Measurements from ENCODE around the gene JMJD4. TPM values are rescaled to one million over a fixed set of nuclear protein-coding genes. Genes with fewer than 3 reads are reported as not detected.

Gene JMJD4
- polyA plus RNA-seq, 3 donors: 7.9 to 11.2 (median 11.2) TPM

GRCh38 chr1:227723474-227723873, 11.6 kb downstream of the JMJD4 start:
- no CpG with 5 or more reads among the region's 1 CpG for WGBS (ENCODE audit: insufficient coverage)
- H3K36me3 ChIP-seq (replicated peaks in 1 of 2; ENCODE audit: control insufficient read depth in 1 of 2, insufficient read depth in 2 of 2, low read length in 2 of 2): no peaks in the 10 kb centered on the region
- intact Hi-C loops (cut with micrococcal nuclease): no loop called here
- Mint-ChIP-seq H3K27ac (no peak overlapping the region), H3K27me3 (ENCODE audit: low read depth in 3 of 3) (peaks cover 15 to 31% (median 27%) of the 10 kb centered on the region in 3 donors), H3K4me3 (no peak overlapping the region), H3K36me3 (peaks cover 0 to 1% of the 10 kb centered on the region in 2 donors), H3K4me1 (peaks cover 8% of the 10 kb centered on the region), H3K9me3 (peaks cover 40 to 60% (median 49%) of the 10 kb centered on the region in 7 donors)
- no peaks in the 10 kb centered on the region for H3K79me2 ChIP-seq (ENCODE audit: insufficient read depth, low read length)
- no peak overlapping the region for H3K9ac ChIP-seq (ENCODE audit: insufficient read depth, low read length, poor library complexity, severe bottlenecking)
- no peak for DNase-seq
- H3K27me3 ChIP-seq (ENCODE audit: control insufficient read depth in 2 of 2, insufficient read depth in 2 of 2, low read length in 2 of 2): peaks cover 2 to 16% of the 10 kb centered on the region in 2 donors
- peaks cover 38 to 42% of the 10 kb centered on the region in 2 donors for H3K9me3 ChIP-seq (replicated peaks in 1 of 2; ENCODE audit: control insufficient read depth in 1 of 2, insufficient read depth in 1 of 2, low read length in 2 of 2)
- no peak overlapping the region for H3K4me2 ChIP-seq (replicated peaks; ENCODE audit: extremely low read depth, low read length, poor library complexity, severe bottlenecking)
- H2AFZ ChIP-seq (ENCODE audit: insufficient read depth, low read depth, low read length, poor library complexity, severe bottlenecking): no peak overlapping the region
- peaks cover 4 to 6% of the 10 kb centered on the region in 2 donors for H3K4me1 ChIP-seq (ENCODE audit: control insufficient read depth in 1 of 2, insufficient read depth in 2 of 2, low read length in 2 of 2)
- no peak overlapping the region for H3K4me3 ChIP-seq (replicated peaks in 1 of 3; ENCODE audit: low read depth in 2 of 3, low read length in 3 of 3)
- H4K20me1 ChIP-seq (ENCODE audit: insufficient read depth, low read length): no peaks in the 10 kb centered on the region
- no peak overlapping the region for H3K27ac ChIP-seq (ENCODE audit: low read depth in 1 of 2, low read length in 2 of 2)
- no peak for TF ChIP-seq CTCF (IDR thresholded peaks at IDR 0.05)

- Histone ChIP-seq H2AFZ (ENCODE audit: insufficient read depth, low read depth, low read length, poor library complexity, severe bottlenecking) (no peak overlapping the region), H3K27ac (ENCODE audit: low read depth in 1 of 2, low read length in 2 of 2) (no peak overlapping the region), H3K4me2 (replicated peaks; ENCODE audit: extremely low read depth, low read length, poor library complexity, severe bottlenecking) (no peak overlapping the region), H3K9ac (ENCODE audit: insufficient read depth, low read length, poor library complexity, severe bottlenecking) (no peak overlapping the region), H3K36me3 (replicated peaks in 1 of 2; ENCODE audit: control insufficient read depth in 1 of 2, insufficient read depth in 2 of 2, low read length in 2 of 2) (no peaks in the 10 kb centered on the region), H3K79me2 (ENCODE audit: insufficient read depth, low read length) (no peaks in the 10 kb centered on the region), H4K20me1 (ENCODE audit: insufficient read depth, low read length) (no peaks in the 10 kb centered on the region), H3K4me1 (ENCODE audit: control insufficient read depth in 1 of 2, insufficient read depth in 2 of 2, low read length in 2 of 2) (no peaks in the 10 kb centered on the region), H3K27me3 (ENCODE audit: control insufficient read depth in 2 of 2, insufficient read depth in 2 of 2, low read length in 2 of 2) (no peaks in the 10 kb centered on the region), H3K4me3 (replicated peaks in 1 of 3; ENCODE audit: low read depth in 2 of 3, low read length in 3 of 3) (no peak overlapping the region), H3K9me3 (replicated peaks in 1 of 2; ENCODE audit: control insufficient read depth in 1 of 2, insufficient read depth in 1 of 2, low read length in 2 of 2) (peaks cover 48 to 54% of the 10 kb centered on the region in 2 donors)
- Mint-ChIP-seq H3K4me1 (no peaks in the 10 kb centered on the region), H3K27me3 (ENCODE audit: low read depth in 3 of 3) (peaks cover 3 to 8% (median 5%) of the 10 kb centered on the region in 3 donors), H3K27ac (no peak overlapping the region), H3K36me3 (no peaks in the 10 kb centered on the region), H3K4me3 (no peak overlapping the region), H3K9me3 (peaks cover 57 to 91% (median 79%) of the 10 kb centered on the region in 7 donors)
- no peak for DNase-seq
- no CpG with 5 or more reads among the region's 2 CpGs for WGBS (ENCODE audit: insufficient coverage)
- intact Hi-C loops (cut with micrococcal nuclease): no loop called here
- no peak for TF ChIP-seq CTCF (IDR thresholded peaks at IDR 0.05)
Observed at GRCh38 chr1:227718932-227719331, 16.2 kb downstream of the JMJD4 start.

All from CD14-positive monocyte (primary cell).